H1 (cell line): Measurements from ENCODE around the gene NR2C2. TPM values are rescaled to one million over a fixed set of nuclear protein-coding genes. Genes with fewer than 3 reads are reported as not detected.

Source experiments
- CTCF ChIA-PET: fragments of 300-600 bp; sonication (Branson Sonifier 250); formaldehyde crosslinking; loops from one replicate; lab custom pipeline; 2021; ENCODE audit not compliant: partially characterized antibody; lab: Charles Lee
- POLR2A ChIA-PET: fragments of 300-600 bp; sonication (Branson Sonifier 250); formaldehyde crosslinking; loops from one replicate; lab custom pipeline; 2021; ENCODE audit warnings: inconsistent platforms; ENCODE audit not compliant: partially characterized antibody; lab: Charles Lee
- DNase-seq, 2 experiments: peaks; one replicate each; pipeline versions ENCODE4 v3.0.0 to v3.0.0-alpha.2; 2010 to 2022; ENCODE audit warnings: low spot score in 2 of 2, low read depth in 1 of 2, mixed read lengths in 1 of 2
- FAIRE-seq: peaks from 2 replicates; lab custom pipeline; 2011; peaks lifted over from hg19 to GRCh38; lab: Jason Lieb, UNC
- H2AFZ ChIP-seq: 2 replicates; pipeline ENCODE4 v1.8.1; 2012; ENCODE audit warnings: low read length, inconsistent platforms
- H2AK5ac ChIP-seq: 2 replicates; pipeline ENCODE4 v1.6.1; 2013; ENCODE audit warnings: low read depth, low read length
- H2BK120ac ChIP-seq: replicated peaks from 2 replicates; pipeline ENCODE3; 2013; ENCODE audit warnings: low read depth, low read length, inconsistent platforms
- H2BK12ac ChIP-seq: 2 replicates; pipeline ENCODE4 v1.6.1; 2013; ENCODE audit warnings: low read depth, low read length
- H2BK15ac ChIP-seq: 2 replicates; pipeline ENCODE4 v1.6.1; 2013; ENCODE audit warnings: low read length
- H2BK20ac ChIP-seq: 2 replicates; pipeline ENCODE4 v1.6.1; 2013; ENCODE audit warnings: low read length
- H2BK5ac ChIP-seq: 2 replicates; pipeline ENCODE4 v1.6.1; 2013; ENCODE audit warnings: low read depth, low read length
- H3K14ac ChIP-seq: 2 replicates; pipeline ENCODE4 v1.6.1; 2013; ENCODE audit warnings: inconsistent platforms; ENCODE audit not compliant: insufficient read length
- H3K18ac ChIP-seq: 2 replicates; pipeline ENCODE4 v1.6.1; 2013; ENCODE audit warnings: low read length; ENCODE audit errors: extremely low read depth
- H3K23ac ChIP-seq: 2 replicates; pipeline ENCODE4 v1.6.1; 2013; ENCODE audit warnings: inconsistent platforms; ENCODE audit not compliant: insufficient read length
- H3K23me2 ChIP-seq: 2 replicates; pipeline ENCODE4 v1.6.1; 2013; ENCODE audit warnings: low read depth, low read length
- H3K27ac ChIP-seq: 2 replicates; pipeline ENCODE4 v1.6.1; 2011; ENCODE audit warnings: low read depth, low read length, inconsistent platforms
- H3K27me3 ChIP-seq, 4 experiments: replicated peaks in 1 of 4; 1 replicate in 1 of 4; 2 replicates in 3 of 4; pipeline versions ENCODE4 v1.6.1 to v1.8.1; 2011 to 2013; ENCODE audit warnings: low read length in 3 of 4, mild to moderate bottlenecking in 3 of 4, inconsistent platforms in 2 of 4, mixed read lengths in 2 of 4, moderate library complexity in 1 of 4; ENCODE audit not compliant: control insufficient read depth in 3 of 4, insufficient read depth in 3 of 4; ENCODE audit errors: extremely low read depth in 1 of 4
- H3K36me3 ChIP-seq, 4 experiments: 2 replicates each; pipeline versions ENCODE4 v1.6.1 to v1.8.1; 2011 to 2013; ENCODE audit warnings: mild to moderate bottlenecking in 4 of 4, low read length in 3 of 4, moderate library complexity in 2 of 4, control low read depth in 1 of 4, inconsistent platforms in 1 of 4; ENCODE audit not compliant: insufficient read depth in 4 of 4, control insufficient read depth in 2 of 4
- H3K4ac ChIP-seq: replicated peaks from 2 replicates; pipeline ENCODE3; 2013; ENCODE audit warnings: low read length, low read depth, mixed read lengths, inconsistent platforms; ENCODE audit not compliant: insufficient read length
- H3K4me1 ChIP-seq, 4 experiments: replicated peaks in 1 of 4; 1 replicate in 1 of 4; 2 replicates in 3 of 4; pipeline versions ENCODE4 v1.6.1 to v1.8.1; 2011 to 2013; ENCODE audit warnings: low read length in 3 of 4, inconsistent platforms in 2 of 4, mixed read lengths in 1 of 4; ENCODE audit not compliant: insufficient read depth in 4 of 4, control insufficient read depth in 3 of 4
- H3K4me2 ChIP-seq, 2 experiments: 2 replicates each; pipeline versions ENCODE4 v1.6.1 to v1.8.1; 2011 to 2013; ENCODE audit warnings: low read depth in 2 of 2, low read length in 2 of 2, control low read depth in 1 of 2, inconsistent platforms in 1 of 2, mild to moderate bottlenecking in 1 of 2; ENCODE audit not compliant: insufficient read depth in 1 of 2
- H3K4me3 ChIP-seq, 4 experiments: fragments of 200-600, 300-600 bp in 1 of 4; sonication (generic), shearing (Covaris generic), sonication (Bioruptor Twin) in 1 of 4; 2 replicates each; pipeline versions ENCODE4 v1.5.1 to v1.8.1; 2011 to 2016; ENCODE audit warnings: low read length in 4 of 4, low read depth in 3 of 4, control low read depth in 2 of 4, inconsistent platforms in 2 of 4, mild to moderate bottlenecking in 2 of 4, mixed read lengths in 1 of 4, moderate library complexity in 1 of 4; ENCODE audit not compliant: insufficient read depth in 2 of 4; ENCODE audit errors: extremely low read depth in 1 of 4
- H3K56ac ChIP-seq: replicated peaks from 2 replicates; pipeline ENCODE3; 2013; ENCODE audit warnings: low read depth, mild to moderate bottlenecking, mixed read lengths, low read length, inconsistent platforms; ENCODE audit not compliant: insufficient read length
- H3K79me1 ChIP-seq: 2 replicates; pipeline ENCODE4 v1.6.1; 2013; ENCODE audit warnings: low read depth, low read length, control low read depth
- H3K79me2 ChIP-seq, 2 experiments: 2 replicates each; pipeline versions ENCODE4 v1.6.1 to v1.8.1; 2012 to 2013; ENCODE audit warnings: low read length in 2 of 2, mild to moderate bottlenecking in 2 of 2, inconsistent platforms in 1 of 2; ENCODE audit not compliant: insufficient read depth in 2 of 2, control insufficient read depth in 1 of 2
- H3K9ac ChIP-seq, 4 experiments: replicated peaks in 1 of 4; 1 replicate in 1 of 4; 2 replicates in 3 of 4; pipeline versions ENCODE4 v1.6.1 to v1.8.1; 2011 to 2013; ENCODE audit warnings: low read depth in 3 of 4, low read length in 3 of 4, control low read depth in 2 of 4, mild to moderate bottlenecking in 2 of 4, moderate library complexity in 2 of 4, inconsistent platforms in 1 of 4; ENCODE audit errors: extremely low read depth in 1 of 4
- H3K9me3 ChIP-seq, 2 experiments: 2 replicates each; pipeline versions ENCODE4 v1.6.1 to v1.8.1; 2012 to 2013; ENCODE audit warnings: mild to moderate bottlenecking in 2 of 2, moderate library complexity in 2 of 2, control low read depth in 1 of 2, inconsistent platforms in 1 of 2, low read depth in 1 of 2, low read length in 1 of 2, mixed read lengths in 1 of 2; ENCODE audit not compliant: insufficient read depth in 2 of 2
- H4K20me1 ChIP-seq, 2 experiments: replicated peaks in 1 of 2; 2 replicates each; pipeline versions ENCODE3 to v1.8.1; 2011 to 2013; ENCODE audit warnings: inconsistent platforms in 2 of 2, low read length in 2 of 2, mild to moderate bottlenecking in 1 of 2; ENCODE audit not compliant: insufficient read depth in 2 of 2, control insufficient read depth in 1 of 2
- H4K5ac ChIP-seq: 2 replicates; pipeline ENCODE4 v1.6.1; 2013; ENCODE audit warnings: low read length, low read depth, mixed read lengths, inconsistent platforms; ENCODE audit not compliant: insufficient read length
- H4K8ac ChIP-seq: 2 replicates; pipeline ENCODE4 v1.8.0; 2013; ENCODE audit warnings: mild to moderate bottlenecking, moderate library complexity, low read length, inconsistent platforms; ENCODE audit not compliant: insufficient read depth; ENCODE audit errors: extremely low read depth
- H4K91ac ChIP-seq: replicated peaks from 2 replicates; pipeline ENCODE3; 2013; ENCODE audit warnings: low read length, mixed read lengths, inconsistent platforms; ENCODE audit not compliant: insufficient read length
- HDAC6 ChIP-seq: IDR thresholded peaks from one replicate; pipeline ENCODE4 v1.7.1; 2012; ENCODE audit warnings: low read depth, mild to moderate bottlenecking, inconsistent platforms, low read length, moderate library complexity
- MAFK ChIP-seq: IDR thresholded peaks from 2 replicates; pipeline ENCODE4 v1.6.1; 2012; ENCODE audit warnings: low read depth, mild to moderate bottlenecking, improper control_type of control experiment, low read length
- RFX5 ChIP-seq: IDR thresholded peaks from 2 replicates; pipeline ENCODE4 v1.6.1; 2011; ENCODE audit warnings: low read depth, low read length, improper control_type of control experiment, borderline replicate concordance
- SRF ChIP-seq: IDR thresholded peaks from 2 replicates; pipeline ENCODE4 v1.6.1; 2011; ENCODE audit warnings: mild to moderate bottlenecking, low read depth, low read length, moderate library complexity
- TAF7 ChIP-seq: optimal IDR thresholded peaks from 2 replicates; pipeline ENCODE3; 2011; ENCODE audit warnings: low read depth, mild to moderate bottlenecking, inconsistent platforms, low read length, moderate library complexity, borderline replicate concordance
- TEAD4 ChIP-seq: IDR thresholded peaks from 2 replicates; pipeline ENCODE4 v1.6.1; 2012; ENCODE audit warnings: low read depth, low read length, inconsistent platforms, mixed read lengths
- YY1 ChIP-seq: IDR thresholded peaks from 2 replicates; pipeline ENCODE4 v1.6.1; 2011; ENCODE audit warnings: low read depth, mild to moderate bottlenecking, low read length
- WGBS, 2 experiments: shearing (Covaris generic) in 1 of 2; methylation state at CpG; one replicate each; pipeline versions ENCODE4 v1.1.6 to v1.1.7; 2013 to 2015; ENCODE audit warnings: low lambda C conversion rate in 2 of 2, mixed read lengths in 2 of 2, inconsistent platforms in 1 of 2, low coverage in 1 of 2, missing lambda C conversion rate in 1 of 2; ENCODE audit not compliant: insufficient replicate concordance in 2 of 2, insufficient coverage in 1 of 2, insufficient read length in 1 of 2; ENCODE audit errors: extremely low coverage in 1 of 2, missing lambda C conversion rate in 1 of 2; 5-methylcytosine and 5-hydroxymethylcytosine counted together
- polyA plus RNA-seq, 7 experiments: library from polyadenylated mRNA; depleted of rRNA in 3 of 7; stranded (reverse) in 5 of 7; unstranded in 2 of 7; fragments of >200 nt in 5 of 7; fragments of 200-250 nt in 2 of 7; gene quantifications; 1 replicate in 5 of 7; 2 replicates in 1 of 7; 4 replicates in 1 of 7; pipeline versions ENCODE4 v1.2.1 to v1.2.3, GENCODE V29; 2011 to 2013; ENCODE audit warnings: missing spikeins in 2 of 7, mixed read lengths in 2 of 7
- total RNA-seq: library from RNA; stranded (reverse); fragmentation: NEBNext Ultra II Directional; extraction: Animal tissue kit (Norgen Biotek cat#: 25700); gene quantifications from 2 replicates; pipeline ENCODE4 v1.2.1, GENCODE V29; 2021
- TF ChIP-seq, protein P1 (sequence below): IDR thresholded peaks from 2 replicates; pipeline ENCODE4 v1.6.1; 2011; ENCODE audit warnings: low read depth, mild to moderate bottlenecking, low read length; ENCODE audit not compliant: insufficient read depth

NR2C2 gene
- total and polyA plus RNA-seq, 2 of the 8 experiments (the other 6 are each of a cell fraction or from before 2014, with no cell fraction given) = 16.6 to 44.4 TPM

DNA sequence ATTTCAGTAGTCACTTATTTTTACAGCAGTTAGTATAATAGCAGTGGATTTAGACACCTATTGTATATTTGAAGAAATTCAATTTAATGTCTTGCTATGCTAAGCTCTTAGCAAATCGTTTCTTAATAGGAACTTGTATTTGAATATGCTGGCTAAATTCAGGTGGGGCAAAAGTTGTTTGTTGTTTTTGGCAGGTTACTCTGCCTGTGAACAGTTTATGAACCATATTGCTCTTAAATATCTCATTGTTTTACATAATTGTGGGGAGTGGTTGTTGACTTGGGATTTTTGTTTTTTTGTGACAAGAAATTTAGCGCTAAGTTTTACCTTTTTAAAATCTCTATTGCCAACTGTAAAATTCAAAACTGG is 43.4 kb downstream of the NR2C2 start:
- Histone ChIP-seq H4K8ac (no peak overlapping the region), H2BK20ac (no peak overlapping the region), H3K14ac (no peak overlapping the region), H3K36me3 (no peaks in the 10 kb centered on the region), H3K9ac (no peak overlapping the region), H3K23me2 (no peaks in the 10 kb centered on the region), H3K4me1 (peaks cover 0 to 9% (median 5%) of the 10 kb centered on the region in 4 experiments; a peak in 5 of 7 replicates), H3K79me2 (peaks cover 0 to 73% of the 10 kb centered on the region in 2 experiments; a peak in 3 of 4 replicates), H4K20me1 (peaks cover 37 to 42% of the 10 kb centered on the region in 2 experiments), H3K27ac (no peak overlapping the region), H2BK15ac (no peak overlapping the region), H4K5ac (no peak overlapping the region), H3K18ac (no peak overlapping the region), H3K4ac (no peak overlapping the region), H3K79me1 (peaks cover 5% of the 10 kb centered on the region; the same call in 1 of the 2 replicates), H2AFZ (no peak overlapping the region), H3K4me3 (no peak overlapping the region), H3K9me3 (no peaks in the 10 kb centered on the region), H4K91ac (no peak overlapping the region), H3K4me2 (peak overlapping the region in 1 of 2 experiments; percentile 14; a peak in 1 of 4 replicates), H3K56ac (no peak overlapping the region), H2BK12ac (no peak overlapping the region), H2AK5ac (no peak overlapping the region), H2BK120ac (no peak overlapping the region), H3K23ac (no peak overlapping the region), H3K27me3 (peaks cover 0 to 8% (median 0%) of the 10 kb centered on the region in 4 experiments; a peak in 1 of 7 replicates), H2BK5ac (no peak overlapping the region)
- FAIRE-seq = no peak
- no peak for TF ChIP-seq TAF7
- no peak for TF ChIP-seq TEAD4
- TF ChIP-seq HDAC6 = no peak
- TF ChIP-seq MAFK = no peak
- no peak for TF ChIP-seq YY1
- TF ChIP-seq, protein P1, sequence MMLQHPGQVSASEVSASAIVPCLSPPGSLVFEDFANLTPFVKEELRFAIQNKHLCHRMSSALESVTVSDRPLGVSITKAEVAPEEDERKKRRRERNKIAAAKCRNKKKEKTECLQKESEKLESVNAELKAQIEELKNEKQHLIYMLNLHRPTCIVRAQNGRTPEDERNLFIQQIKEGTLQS = no peak
- TF ChIP-seq SRF = no peak
- TF ChIP-seq RFX5 = no peak
- POLR2A ChIA-PET = interaction anchor here (0.6 to 1.2 kb wide), 2 partner anchors 12 to 42 kb away, joined by 4 to 5 read pairs; no protein-coding TSS in a partner anchor
- no peak for DNase-seq
- 51% methylated on average over 2 of the region's 2 CpGs; no CpG with 5 or more reads in 1 of the 2 experiments for WGBS, 2 experiments
- CTCF ChIA-PET = interaction anchor here (0.9 kb wide), 1 partner anchor 69 kb away, joined by 4 read pairs; no protein-coding TSS in a partner anchor
